Measurements from ENCODE around the gene ZNF469.

Gene ZNF469

DNA sequence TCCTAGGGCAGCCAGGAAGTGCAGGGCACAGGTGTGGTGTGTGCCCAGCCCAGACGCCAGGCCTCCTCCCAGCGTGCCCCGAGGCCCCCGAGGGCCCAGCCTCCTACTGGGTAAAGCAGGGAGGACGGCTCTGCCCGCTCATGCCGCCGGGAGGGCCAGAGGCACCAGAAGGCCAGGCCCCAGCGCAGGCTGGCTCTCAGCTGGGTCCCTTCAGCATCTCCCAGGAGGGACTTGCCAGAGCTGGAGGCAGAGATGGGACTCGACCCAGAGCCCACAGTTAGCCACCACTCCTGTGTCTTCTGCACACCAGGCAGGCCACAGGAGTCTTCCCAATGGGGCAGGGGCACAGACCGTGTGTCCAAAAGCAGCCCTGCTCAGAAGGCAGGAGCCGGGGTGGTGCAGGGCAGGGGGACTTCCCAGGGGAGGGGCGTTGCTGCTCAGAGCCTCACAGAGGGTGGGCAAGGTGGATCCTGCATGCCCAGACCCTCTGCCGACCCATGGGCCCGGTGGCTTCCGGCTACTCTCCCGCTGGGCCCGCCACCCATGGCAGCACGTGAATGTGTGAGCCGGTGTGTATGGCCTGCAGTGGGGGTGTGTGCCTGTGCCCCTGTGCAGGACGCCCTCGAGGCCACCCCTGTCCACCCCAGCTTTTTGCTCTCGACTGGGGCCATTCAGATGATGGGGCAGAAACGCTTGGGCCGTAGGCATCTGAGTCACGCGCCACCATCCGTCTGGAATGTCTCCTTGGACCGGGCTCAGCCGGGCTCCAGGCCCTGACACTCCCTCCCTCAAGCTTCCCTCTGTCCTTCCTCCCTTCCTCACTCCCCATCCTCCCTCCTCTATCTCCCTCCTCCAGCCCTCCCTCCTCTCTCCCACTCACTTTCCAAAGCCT lies 5.7 kb upstream of the ZNF469 start:
- DNase-seq (ENCODE audit: low read depth in 2 of 2) = no peak

DNA sequence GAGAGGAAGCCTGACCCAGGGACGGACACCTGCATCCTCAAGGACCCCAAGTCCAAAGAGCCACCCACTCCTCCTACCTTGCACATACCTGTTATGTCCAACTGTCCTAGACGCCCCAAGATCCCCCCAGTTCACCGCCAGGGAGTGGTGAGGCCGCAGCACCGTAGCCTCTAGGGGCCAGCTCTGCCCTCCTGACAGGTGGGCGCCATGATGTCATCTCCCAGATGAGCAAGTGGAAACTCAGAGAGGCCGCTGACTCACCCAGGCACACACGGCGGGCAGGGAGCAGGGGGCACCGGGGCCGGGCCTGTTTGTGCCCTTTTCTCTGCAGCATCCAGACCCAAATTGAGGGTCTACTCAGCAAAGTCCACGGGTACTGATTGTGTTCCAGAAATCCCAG lies 4.8 kb upstream of the ZNF469 start:
- no peak for DNase-seq (ENCODE audit: low read depth in 2 of 2)

- DNase-seq (ENCODE audit: low read depth in 2 of 2) = no peak
These were observed 4.4 kb upstream of the ZNF469 start for GRCh38 chr16:88378401-88378800.

GRCh38 chr16:88378836-88379693 lies 3.7 kb upstream of the ZNF469 start:
- no peak for DNase-seq (ENCODE audit: low read depth in 2 of 2)

- DNase-seq (ENCODE audit: low read depth in 2 of 2) = no peak
These were observed 3.1 kb upstream of the ZNF469 start for GRCh38 chr16:88379694-88380040.

DNA sequence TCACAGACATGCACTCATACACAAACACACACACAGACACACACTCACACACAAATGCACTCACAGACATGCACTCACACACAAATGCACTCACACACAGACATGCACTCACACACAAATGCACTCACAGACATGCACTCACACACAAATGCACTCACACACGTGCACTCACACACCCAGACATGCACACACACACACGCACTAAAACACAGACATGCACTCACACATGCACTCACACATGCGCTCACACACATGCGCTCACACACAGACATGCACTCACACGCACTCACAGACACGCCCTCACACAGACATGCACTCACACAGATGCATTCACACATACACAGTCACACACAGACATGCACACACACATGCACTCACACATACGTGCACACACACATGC lies 2.7 kb upstream of the ZNF469 start:
- DNase-seq (ENCODE audit: low read depth in 2 of 2) = no peak

DNA sequence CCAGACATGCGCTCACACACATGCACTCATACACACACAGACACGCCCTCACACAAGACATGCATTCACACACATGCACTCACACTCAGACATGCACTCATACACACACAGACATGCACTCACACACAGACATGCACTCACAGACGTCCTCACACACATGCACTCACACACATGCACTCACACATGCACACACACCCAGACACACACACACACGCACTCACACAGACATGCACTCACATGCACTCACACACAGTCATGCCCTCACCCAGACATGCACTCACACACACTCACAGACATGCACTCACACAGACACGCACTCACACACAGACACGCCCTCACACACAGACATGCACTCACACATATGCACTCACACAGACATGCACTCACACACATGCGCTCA lies 2.1 kb upstream of the ZNF469 start:
- no peak for DNase-seq (ENCODE audit: low read depth in 2 of 2)

DNA sequence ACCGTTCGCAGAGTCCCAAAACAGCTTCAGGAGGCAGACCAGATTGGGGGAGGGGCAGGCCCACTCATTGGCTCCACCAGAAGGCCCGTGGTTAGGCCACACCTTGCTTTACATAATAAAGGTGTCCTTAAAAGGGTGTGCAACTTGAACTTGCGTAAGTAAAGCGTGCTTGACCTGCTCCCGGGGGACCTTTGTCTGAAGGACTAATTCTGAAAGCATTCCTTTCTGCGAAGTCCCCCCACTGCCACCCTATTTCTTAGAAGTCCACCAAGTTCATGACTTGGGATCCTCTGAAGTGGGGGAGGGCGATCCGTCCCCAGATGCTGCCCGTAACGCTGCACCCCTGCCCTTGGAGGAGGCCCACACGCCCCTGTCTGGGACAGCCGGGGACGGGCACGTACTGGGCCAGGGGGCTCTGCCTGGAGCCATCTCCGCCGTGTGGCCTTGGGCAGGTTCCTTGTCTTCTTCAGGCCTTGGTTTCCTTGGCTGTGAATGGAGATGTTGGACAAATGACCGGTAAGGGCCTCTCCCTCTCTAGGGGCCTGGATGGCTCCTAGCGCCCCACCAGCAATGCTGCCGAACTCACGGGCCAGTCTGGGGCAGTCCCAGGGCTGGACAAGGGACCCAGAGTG lies 823 bp upstream of the ZNF469 start:
- DNase-seq (ENCODE audit: low read depth in 2 of 2) = no peak

GRCh38 chr16:88383401-88384221 lies 852 bp downstream of the ZNF469 start:
- DNase-seq (ENCODE audit: low read depth in 2 of 2) = no peak

- DNase-seq (ENCODE audit: low read depth in 2 of 2) = no peak
These were observed 1.7 kb downstream of the ZNF469 start for GRCh38 chr16:88384222-88385111.

DNA sequence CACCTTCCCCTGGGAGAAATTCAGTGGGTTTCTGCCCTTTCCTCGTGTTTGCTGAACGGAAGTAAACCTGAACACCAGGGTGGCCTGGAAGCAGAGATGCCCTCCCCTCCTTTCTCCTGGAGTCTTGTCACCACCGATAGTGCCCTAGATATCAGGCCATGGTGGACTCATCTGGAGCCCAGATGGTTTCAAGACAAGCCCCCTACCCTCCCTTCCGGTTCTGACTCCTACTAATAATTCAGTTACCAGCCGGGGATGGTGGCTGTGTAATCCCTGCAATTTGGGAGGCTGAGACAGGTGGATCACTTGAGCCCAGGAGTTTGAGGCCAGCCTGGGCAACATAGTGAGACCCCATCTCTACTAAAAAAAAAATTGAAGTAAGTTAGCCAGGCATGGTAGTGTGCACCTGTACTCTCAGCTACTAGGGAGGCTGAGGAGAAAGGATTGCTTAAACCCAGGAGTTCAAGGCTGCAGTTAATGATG lies 2.4 kb downstream of the ZNF469 start:
- DNase-seq (ENCODE audit: low read depth in 2 of 2) = no peak

GRCh38 chr16:88385831-88386815 lies 3.4 kb downstream of the ZNF469 start:
- DNase-seq (ENCODE audit: low read depth in 2 of 2) = no peak

DNA sequence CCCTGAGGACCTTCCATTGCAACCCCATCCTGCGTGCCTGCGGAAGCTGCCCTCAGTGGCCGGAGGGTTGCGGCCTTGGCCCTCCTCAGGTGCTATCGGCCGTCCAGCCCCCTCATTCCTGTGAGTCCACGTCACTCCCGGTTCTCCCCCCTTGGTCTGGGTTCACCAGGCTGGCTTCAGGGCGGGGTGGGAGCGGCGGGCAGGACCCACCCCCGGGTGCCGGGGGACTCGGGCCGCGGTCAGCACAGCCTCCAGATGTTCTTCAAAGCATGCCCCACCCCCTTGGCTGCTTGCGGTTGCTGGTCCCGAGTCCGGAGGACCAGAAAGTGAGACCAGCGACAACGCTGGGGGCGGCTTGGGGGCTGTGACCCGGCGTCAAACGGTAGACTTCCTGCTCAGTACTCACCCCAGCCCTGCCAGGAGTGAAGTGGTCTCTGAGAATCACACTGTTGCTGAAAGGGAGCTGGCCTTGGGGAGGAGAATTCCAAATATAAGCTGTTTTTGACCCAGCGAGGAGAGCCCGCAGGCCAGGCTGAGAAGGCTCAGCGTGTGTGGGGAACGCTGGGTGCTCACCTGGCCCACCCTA lies 4.5 kb downstream of the ZNF469 start:
- no peak for DNase-seq (ENCODE audit: low read depth in 2 of 2)

DNA sequence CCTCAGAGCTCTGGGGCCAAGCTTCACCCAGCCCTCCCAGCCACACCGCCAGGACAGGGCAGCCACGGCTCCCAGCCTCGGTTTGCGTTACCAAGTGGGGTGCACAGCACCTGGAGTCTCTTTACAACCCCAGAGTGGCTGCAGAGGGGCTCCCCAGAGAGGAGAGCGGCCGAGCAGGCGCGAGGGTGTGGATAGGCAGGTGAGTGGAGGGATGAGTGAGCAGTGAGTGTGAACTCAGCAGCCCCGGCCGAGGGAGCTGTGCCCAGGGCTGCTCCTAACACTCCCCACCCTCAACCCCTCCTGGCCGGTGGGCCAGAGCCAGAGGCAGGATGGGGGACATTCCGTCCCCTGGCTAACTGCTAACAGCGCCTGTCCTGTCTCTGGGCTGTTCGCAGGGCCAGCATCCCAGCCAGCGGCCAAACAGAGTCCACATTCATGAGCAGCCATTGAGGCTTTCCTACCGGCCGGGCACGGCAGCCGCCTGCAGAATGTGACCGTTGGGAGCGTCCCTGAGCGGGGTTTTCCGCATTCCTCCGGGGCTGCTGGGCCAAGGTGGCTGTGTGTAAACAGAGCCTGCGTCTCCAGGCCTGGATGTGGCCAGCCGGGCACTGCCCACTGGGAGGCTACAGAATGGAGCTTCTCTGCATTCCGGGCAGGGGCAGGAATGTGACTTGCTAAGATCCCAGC lies 5.3 kb downstream of the ZNF469 start:
- no peak for DNase-seq (ENCODE audit: low read depth in 2 of 2)

GRCh38 chr16:88389191-88389590 lies 6.4 kb downstream of the ZNF469 start:
- DNase-seq (ENCODE audit: low read depth in 2 of 2) = no peak

DNA sequence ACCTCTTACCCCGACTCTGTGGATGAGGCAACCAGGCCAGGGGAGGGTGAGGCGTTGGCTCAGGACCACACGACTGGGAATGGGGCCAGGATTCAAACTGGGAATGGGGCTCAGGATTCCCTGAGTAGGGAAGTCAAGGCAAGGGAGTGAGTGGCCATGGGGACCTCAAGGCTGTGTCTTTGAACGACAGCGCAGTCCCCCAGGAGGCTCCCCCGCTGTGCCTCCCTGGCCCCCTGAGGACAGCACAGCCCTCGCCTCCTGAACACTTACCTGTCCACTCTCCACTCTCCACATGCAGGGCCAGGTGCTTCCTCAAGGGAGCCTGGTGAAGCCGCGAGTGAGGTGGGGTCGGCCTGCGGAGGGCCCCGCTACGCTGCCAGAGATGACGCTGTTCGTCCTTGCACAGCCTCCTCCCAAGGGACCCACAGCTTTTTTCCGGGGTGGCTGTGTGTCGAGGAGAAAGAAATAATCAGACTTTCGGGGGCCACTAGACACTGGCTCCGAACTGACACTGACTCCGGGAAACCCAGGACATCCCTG lies 6.9 kb downstream of the ZNF469 start:
- no peak for DNase-seq (ENCODE audit: low read depth in 2 of 2)

GRCh38 chr16:88390265-88390664 lies 7.5 kb downstream of the ZNF469 start:
- no peak for DNase-seq (ENCODE audit: low read depth in 2 of 2)

DNA sequence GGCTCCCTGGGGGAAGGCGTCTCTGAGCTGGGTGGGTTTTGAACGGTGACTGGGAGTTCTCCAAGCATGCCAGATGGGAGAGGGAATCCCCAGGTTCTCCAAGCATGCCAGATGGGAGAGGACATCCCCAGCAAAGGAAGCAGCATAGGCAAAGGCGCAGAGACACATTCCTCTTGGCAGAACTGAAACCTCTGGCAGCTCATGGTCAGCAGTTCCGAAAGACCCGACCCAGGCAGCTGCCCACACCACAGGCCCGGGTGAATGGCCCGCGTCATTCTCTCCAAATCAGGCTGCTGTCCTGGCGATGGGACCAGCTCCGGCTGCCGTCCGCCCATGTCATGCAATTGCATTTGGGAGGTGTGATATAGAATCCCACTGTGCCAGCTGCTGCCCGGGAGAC lies 8.0 kb downstream of the ZNF469 start:
- no peak for DNase-seq (ENCODE audit: low read depth in 2 of 2)

All from stimulated activated CD8-positive, alpha-beta memory T cell treated with anti-CD3 and anti-CD28 coated beads, Interleukin-2, amount 100 ng/mL, for 48 hours (primary cell).